Nephron progenitor cell (in vitro differentiated cells): ENCODE data around the gene CD46.

Experiments
- DNase-seq: peaks from one replicate; pipeline ENCODE4 v3.0.0; 2021
- H3K27ac Mint-ChIP-seq: 2 replicates; pipeline ENCODE4 v1.8.0; 2021; ENCODE audit warnings: mild to moderate bottlenecking, moderate library complexity, mixed read lengths
- H3K27me3 Mint-ChIP-seq: 2 replicates; pipeline ENCODE4 v1.8.0; 2021; ENCODE audit warnings: mild to moderate bottlenecking, low read depth, mixed read lengths; ENCODE audit not compliant: poor library complexity
- H3K36me3 Mint-ChIP-seq: 2 replicates; pipeline ENCODE4 v1.8.0; 2021; ENCODE audit warnings: low read depth, mixed read lengths
- H3K4me1 Mint-ChIP-seq: 2 replicates; pipeline ENCODE4 v1.8.0; 2021; ENCODE audit warnings: mixed read lengths
- H3K4me3 Mint-ChIP-seq: 2 replicates; pipeline ENCODE4 v1.8.0; 2021; ENCODE audit warnings: mild to moderate bottlenecking, moderate library complexity, mixed read lengths
- H3K9me3 Mint-ChIP-seq: 2 replicates; pipeline ENCODE4 v1.8.0; 2021; ENCODE audit warnings: mild to moderate bottlenecking, moderate library complexity, mixed read lengths
- TF ChIP-seq, protein P1 (sequence below): fragments of 200-600 bp; sonication (generic); IDR thresholded peaks from 2 replicates; pipeline ENCODE4 v1.5.0; 2021; ENCODE audit warnings: antibody characterized with exemption

CD46 gene

DNA sequence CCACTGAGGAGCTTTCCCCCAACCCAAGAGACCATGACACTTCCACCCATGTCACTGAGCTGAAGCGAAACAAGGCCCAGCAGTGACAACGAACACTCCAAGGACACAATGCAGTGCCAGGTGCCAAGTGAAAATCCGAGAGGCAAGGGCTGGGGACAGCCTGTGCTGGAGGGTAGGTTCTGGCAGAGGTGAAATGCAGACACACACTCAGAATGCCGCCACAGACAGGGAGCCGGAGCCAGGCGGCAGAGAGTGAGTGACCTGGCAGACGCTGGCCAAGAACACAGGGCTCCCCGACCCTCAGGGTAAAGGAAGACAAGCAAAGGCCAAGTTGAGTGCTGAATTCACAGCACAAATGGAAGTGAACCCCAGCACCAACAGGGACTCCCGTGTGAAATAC, 78.9 kb downstream of the CD46 start:
- Mint-ChIP-seq H3K4me1 (peaks cover 66% of the 10 kb centered on the region), H3K36me3 (no peaks in the 10 kb centered on the region), H3K27me3 (peaks cover 3% of the 10 kb centered on the region), H3K27ac (peak overlapping the region; percentile 15), H3K9me3 (no peaks in the 10 kb centered on the region), H3K4me3 (no peak overlapping the region)
- TF ChIP-seq, protein P1, sequence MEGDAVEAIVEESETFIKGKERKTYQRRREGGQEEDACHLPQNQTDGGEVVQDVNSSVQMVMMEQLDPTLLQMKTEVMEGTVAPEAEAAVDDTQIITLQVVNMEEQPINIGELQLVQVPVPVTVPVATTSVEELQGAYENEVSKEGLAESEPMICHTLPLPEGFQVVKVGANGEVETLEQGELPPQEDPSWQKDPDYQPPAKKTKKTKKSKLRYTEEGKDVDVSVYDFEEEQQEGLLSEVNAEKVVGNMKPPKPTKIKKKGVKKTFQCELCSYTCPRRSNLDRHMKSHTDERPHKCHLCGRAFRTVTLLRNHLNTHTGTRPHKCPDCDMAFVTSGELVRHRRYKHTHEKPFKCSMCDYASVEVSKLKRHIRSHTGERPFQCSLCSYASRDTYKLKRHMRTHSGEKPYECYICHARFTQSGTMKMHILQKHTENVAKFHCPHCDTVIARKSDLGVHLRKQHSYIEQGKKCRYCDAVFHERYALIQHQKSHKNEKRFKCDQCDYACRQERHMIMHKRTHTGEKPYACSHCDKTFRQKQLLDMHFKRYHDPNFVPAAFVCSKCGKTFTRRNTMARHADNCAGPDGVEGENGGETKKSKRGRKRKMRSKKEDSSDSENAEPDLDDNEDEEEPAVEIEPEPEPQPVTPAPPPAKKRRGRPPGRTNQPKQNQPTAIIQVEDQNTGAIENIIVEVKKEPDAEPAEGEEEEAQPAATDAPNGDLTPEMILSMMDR = no peak
- DNase-seq = no peak

DNA sequence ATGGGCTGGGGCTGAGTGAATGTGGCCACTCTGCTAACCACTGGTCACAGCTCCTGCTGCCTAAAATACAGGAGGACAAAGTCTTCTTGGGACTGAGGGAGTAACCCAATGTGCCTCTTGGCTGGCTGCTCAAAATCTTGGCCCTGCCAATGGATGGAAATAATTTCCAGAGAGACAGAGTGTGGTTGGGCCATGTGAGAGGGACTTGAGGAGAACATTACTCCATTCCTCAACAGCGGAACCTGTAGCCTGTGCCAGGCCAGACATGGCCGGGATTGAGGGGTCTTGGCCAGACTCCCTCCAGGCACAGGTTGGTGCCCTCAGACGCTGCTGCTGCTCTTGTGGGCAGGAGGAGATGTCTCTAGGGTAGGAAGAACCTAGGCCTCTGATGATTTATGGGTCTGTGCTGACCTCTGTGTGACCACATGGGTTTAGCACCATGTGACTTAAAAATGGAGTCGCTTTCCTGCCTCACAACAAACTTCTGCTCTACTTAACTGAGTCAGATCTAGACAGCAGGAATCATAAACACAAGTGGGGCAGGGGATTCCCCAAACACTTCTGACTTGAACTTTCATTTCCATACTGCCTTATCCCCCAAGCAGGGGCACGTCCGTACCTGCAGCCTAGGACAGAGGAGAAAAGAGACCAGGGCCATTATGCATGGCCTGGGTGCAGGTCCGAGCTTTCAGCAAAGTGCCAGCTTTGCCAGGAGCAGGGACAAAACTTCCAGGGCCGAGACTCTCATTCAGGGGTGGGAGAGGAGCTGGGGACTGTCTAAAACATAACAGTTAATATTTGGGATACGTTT, 79.9 kb downstream of the CD46 start:
- Mint-ChIP-seq H3K4me1 (peaks cover 56% of the 10 kb centered on the region), H3K27ac (peak overlapping the region; percentile 81), H3K27me3 (peaks cover 3% of the 10 kb centered on the region), H3K4me3 (no peak overlapping the region), H3K36me3 (no peaks in the 10 kb centered on the region), H3K9me3 (no peaks in the 10 kb centered on the region)
- TF ChIP-seq, protein P1 = no peak
- DNase-seq = no peak

DNA sequence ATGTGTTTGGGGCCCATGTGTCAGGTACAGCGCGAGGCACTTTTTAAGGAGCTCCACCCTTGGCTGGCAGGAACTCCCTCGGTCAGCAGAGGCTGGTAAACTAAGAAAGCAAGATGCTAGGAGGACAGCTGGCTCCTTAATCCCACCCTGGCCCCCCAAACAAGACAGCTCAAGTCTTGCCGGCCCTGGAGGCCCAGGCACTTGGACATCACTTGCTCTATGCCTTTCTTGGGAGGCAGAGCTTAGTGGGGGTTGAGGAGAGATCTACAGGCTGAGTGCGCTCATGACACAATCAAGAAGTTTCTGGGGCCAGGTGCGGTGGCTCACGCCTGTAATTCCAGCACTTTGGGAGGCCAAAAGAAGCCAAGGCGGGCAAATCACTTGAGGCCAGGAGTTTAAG, 80.9 kb downstream of the CD46 start:
- DNase-seq = no peak
- Mint-ChIP-seq H3K9me3 (no peaks in the 10 kb centered on the region), H3K4me3 (no peak overlapping the region), H3K4me1 (peaks cover 61% of the 10 kb centered on the region), H3K27me3 (peaks cover 7% of the 10 kb centered on the region), H3K27ac (peak overlapping the region; percentile 73), H3K36me3 (no peaks in the 10 kb centered on the region)
- TF ChIP-seq, protein P1 = no peak

DNA sequence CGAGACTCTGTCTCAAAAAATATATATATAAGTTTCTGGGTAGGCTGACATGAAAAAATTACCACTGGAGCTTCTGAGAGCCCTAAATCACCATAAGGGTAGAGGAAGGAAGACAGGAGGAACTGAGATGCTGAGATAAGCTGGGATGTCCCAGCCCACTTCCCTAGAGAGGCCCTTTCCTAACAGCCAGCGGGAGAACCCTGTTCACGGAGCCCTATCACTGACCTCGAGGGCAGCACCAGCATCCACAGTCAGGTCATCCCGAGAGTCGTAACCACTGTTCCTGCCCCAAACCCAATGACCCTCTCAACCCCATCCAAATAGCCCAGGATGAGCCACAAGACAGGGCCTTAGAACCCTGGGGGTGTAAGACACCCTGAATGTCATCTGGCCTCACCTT, 81.5 kb downstream of the CD46 start:
- no peaks in the 10 kb centered on the region for H3K9me3 Mint-ChIP-seq
- peaks cover 63% of the 10 kb centered on the region for H3K4me1 Mint-ChIP-seq
- TF ChIP-seq, protein P1 = no peak
- H3K36me3 Mint-ChIP-seq = no peaks in the 10 kb centered on the region
- peaks cover 7% of the 10 kb centered on the region for H3K27me3 Mint-ChIP-seq
- no peak overlapping the region for H3K27ac Mint-ChIP-seq
- DNase-seq = no peak
- H3K4me3 Mint-ChIP-seq = no peak overlapping the region

DNA sequence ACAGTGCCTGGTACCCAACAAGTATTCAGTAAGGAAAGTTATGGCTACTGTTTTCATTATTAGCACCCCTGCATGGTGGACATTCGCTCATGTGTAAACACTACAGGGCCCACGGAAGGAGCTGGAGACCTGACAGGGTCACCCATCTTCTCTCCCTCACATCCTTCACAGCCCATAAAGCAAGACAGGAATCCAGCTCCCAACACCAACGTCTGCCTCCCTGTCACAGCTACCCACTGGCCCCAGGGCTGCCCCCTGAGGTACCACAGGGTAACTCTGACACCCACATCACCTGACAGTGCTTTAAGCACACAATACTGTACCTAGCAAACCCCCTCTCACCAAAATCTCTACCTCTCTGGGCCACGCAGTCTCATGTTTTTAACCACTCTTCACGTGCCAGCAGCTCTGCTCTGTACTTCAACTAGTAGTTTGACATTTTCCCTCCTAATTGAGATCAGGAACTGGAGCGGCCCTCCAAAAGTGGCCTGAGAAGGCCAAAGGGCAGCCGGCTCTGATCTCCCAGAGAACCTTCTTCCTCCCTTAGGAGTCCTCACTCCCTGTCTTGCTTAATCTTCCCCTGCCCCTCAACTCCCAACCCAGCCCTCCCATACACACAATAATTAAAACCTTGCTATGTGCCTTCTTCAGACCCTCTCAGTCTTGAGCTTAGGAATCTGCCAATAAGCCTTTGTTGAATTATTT, 82.3 kb downstream of the CD46 start:
- H3K9me3 Mint-ChIP-seq = no peaks in the 10 kb centered on the region

More for the DNA sequence above, 82.3 kb downstream of the CD46 start:
- Mint-ChIP-seq H3K4me1 (peaks cover 69% of the 10 kb centered on the region), H3K36me3 (no peaks in the 10 kb centered on the region), H3K27ac (no peak overlapping the region), H3K4me3 (no peak overlapping the region), H3K27me3 (peaks cover 7% of the 10 kb centered on the region)
- TF ChIP-seq, protein P1 = no peak
- DNase-seq = no peak
